Endodermal cell (in vitro differentiated cells): ENCODE results near the gene GCGR. TPM values are rescaled to one million over a fixed set of nuclear protein-coding genes. Genes with fewer than 3 reads are reported as not detected.

Source experiments
- DNase-seq: peaks from one replicate; pipeline ENCODE4 v3.0.0-alpha.2; 2017
- H3K27ac ChIP-seq: 2 replicates; pipeline ENCODE4 v1.5.1; 2013; ENCODE audit warnings: mild to moderate bottlenecking, low read depth, low read length, moderate library complexity
- H3K27me3 ChIP-seq: 2 replicates; pipeline ENCODE4 v1.6.1; 2013; ENCODE audit warnings: mild to moderate bottlenecking, low read length, moderate library complexity; ENCODE audit not compliant: insufficient read depth, control insufficient read depth, poor library complexity, severe bottlenecking
- H3K36me3 ChIP-seq: 2 replicates; pipeline ENCODE4 v1.7.0; 2013; ENCODE audit warnings: mild to moderate bottlenecking, low read length, moderate library complexity; ENCODE audit not compliant: control insufficient read depth, insufficient read depth
- H3K4me1 ChIP-seq: one replicate; pipeline ENCODE4 v1.7.0; 2013; ENCODE audit warnings: low read length; ENCODE audit not compliant: control insufficient read depth, insufficient read depth
- H3K4me3 ChIP-seq: 2 replicates; pipeline ENCODE4 v1.5.1; 2013; ENCODE audit warnings: mild to moderate bottlenecking, low read length, moderate library complexity
- H3K9ac ChIP-seq: 2 replicates; pipeline ENCODE4 v1.6.1; 2013; ENCODE audit warnings: mild to moderate bottlenecking, low read length, moderate library complexity; ENCODE audit not compliant: poor library complexity, severe bottlenecking; ENCODE audit errors: extremely low read depth
- H3K9me3 ChIP-seq: 2 replicates; pipeline ENCODE4 v1.6.1; 2013; ENCODE audit warnings: mild to moderate bottlenecking, low read length, moderate library complexity; ENCODE audit not compliant: control insufficient read depth
- H3K27ac Mint-ChIP-seq: 2 replicates; pipeline ENCODE4 v1.8.0; 2020; ENCODE audit warnings: mixed read lengths
- H3K27me3 Mint-ChIP-seq: 2 replicates; pipeline ENCODE4 v1.8.0; 2021; ENCODE audit warnings: mild to moderate bottlenecking, mixed read lengths; ENCODE audit not compliant: insufficient read depth
- H3K36me3 Mint-ChIP-seq: 2 replicates; pipeline ENCODE4 v1.8.0; 2020; ENCODE audit warnings: low read depth, mixed read lengths
- H3K4me1 Mint-ChIP-seq: 2 replicates; pipeline ENCODE4 v1.8.0; 2020; ENCODE audit warnings: mixed read lengths
- H3K4me3 Mint-ChIP-seq: 2 replicates; pipeline ENCODE4 v1.8.0; 2020; ENCODE audit warnings: mild to moderate bottlenecking, moderate library complexity, mixed read lengths
- H3K9me3 Mint-ChIP-seq: 2 replicates; pipeline ENCODE4 v1.8.0; 2020; ENCODE audit warnings: mild to moderate bottlenecking, mixed read lengths
- CTCF ChIP-seq: fragments of 200-600 bp; sonication (generic); conservative IDR thresholded peaks from 2 replicates; pipeline ENCODE4 v1.5.0; 2021; ENCODE audit warnings: antibody characterized with exemption, mild to moderate bottlenecking
- WGBS, 2 experiments: methylation state at CpG; one replicate each; pipeline versions ENCODE4 v1.1.5 to v1.1.7; 2013; ENCODE audit warnings: missing lambda C conversion rate in 2 of 2, mixed read lengths in 1 of 2; ENCODE audit not compliant: insufficient coverage in 1 of 2, insufficient read length in 1 of 2; 5-methylcytosine and 5-hydroxymethylcytosine counted together
- total RNA-seq, 2 donors: library from RNA; stranded (reverse); fragmentation: NEBNext Ultra II Directional in 1 of 2; extraction: Animal tissue kit (Norgen Biotek cat#: 25700) in 1 of 2; gene quantifications; 2 replicates in 1 of 2; 3 replicates in 1 of 2; pipeline ENCODE4 v1.2.1, GENCODE V29; 2021

Gene GCGR
- total RNA-seq, 2 donors from 2014 or later = 4.0 TPM; not detected in 1

GRCh38 chr17:81822996-81823819 lies 19.3 kb downstream of the GCGR start:
- TF ChIP-seq CTCF = no peak
- no peaks in the 10 kb centered on the region for H3K9me3 ChIP-seq
- peaks cover 5% of the 10 kb centered on the region for H3K4me1 Mint-ChIP-seq
- H3K4me1 ChIP-seq = no peaks in the 10 kb centered on the region
- H3K4me3 Mint-ChIP-seq = no peak overlapping the region
- WGBS, 2 experiments = 93 to 96% methylated on average over 20 to 30 of the region's 30 CpGs
- no peak for DNase-seq
- no peak overlapping the region for H3K27ac Mint-ChIP-seq
- H3K27me3 Mint-ChIP-seq = no peaks in the 10 kb centered on the region
- H3K27ac ChIP-seq = no peak overlapping the region
- H3K27me3 ChIP-seq = no peaks in the 10 kb centered on the region
- H3K4me3 ChIP-seq = no peak overlapping the region
- no peaks in the 10 kb centered on the region for H3K9me3 Mint-ChIP-seq
- peaks cover 7% of the 10 kb centered on the region for H3K36me3 Mint-ChIP-seq
- H3K9ac ChIP-seq = no peak overlapping the region
- no peaks in the 10 kb centered on the region for H3K36me3 ChIP-seq

- no peak overlapping the region for H3K4me3 Mint-ChIP-seq
Measured at GRCh38 chr17:81823820-81824550, 20.0 kb downstream of the GCGR start.

GRCh38 chr17:81824595-81824994 lies 20.6 kb downstream of the GCGR start:
- Histone ChIP-seq H3K9ac (no peak overlapping the region), H3K27me3 (no peaks in the 10 kb centered on the region), H3K36me3 (no peaks in the 10 kb centered on the region), H3K9me3 (no peaks in the 10 kb centered on the region), H3K4me1 (no peaks in the 10 kb centered on the region), H3K4me3 (no peak overlapping the region), H3K27ac (no peak overlapping the region)
- H3K4me3 Mint-ChIP-seq = no peak overlapping the region
- H3K9me3 Mint-ChIP-seq = no peaks in the 10 kb centered on the region
- TF ChIP-seq CTCF = no peak
- no peak for DNase-seq
- peaks cover 7% of the 10 kb centered on the region for H3K36me3 Mint-ChIP-seq
- no peaks in the 10 kb centered on the region for H3K27me3 Mint-ChIP-seq
- no peak overlapping the region for H3K27ac Mint-ChIP-seq
- 86 to 89% methylated on average over 7 to 11 of the region's 11 CpGs for WGBS, 2 experiments
- H3K4me1 Mint-ChIP-seq = peaks cover 9% of the 10 kb centered on the region

More at GRCh38 chr17:81823820-81824550, 20.0 kb downstream of the GCGR start:
- no peaks in the 10 kb centered on the region for H3K4me1 ChIP-seq
- H3K4me3 ChIP-seq = no peak overlapping the region
- no peak for TF ChIP-seq CTCF
- Mint-ChIP-seq H3K36me3 (peaks cover 7% of the 10 kb centered on the region), H3K4me1 (peaks cover 9% of the 10 kb centered on the region), H3K27me3 (no peaks in the 10 kb centered on the region), H3K9me3 (no peaks in the 10 kb centered on the region), H3K27ac (no peak overlapping the region)
- no peaks in the 10 kb centered on the region for H3K9me3 ChIP-seq
- WGBS, 2 experiments = 93 to 95% methylated on average over 24 to 33 of the region's 33 CpGs
- no peaks in the 10 kb centered on the region for H3K36me3 ChIP-seq
- no peaks in the 10 kb centered on the region for H3K27me3 ChIP-seq
- no peak overlapping the region for H3K27ac ChIP-seq
- no peak for DNase-seq
- no peak overlapping the region for H3K9ac ChIP-seq
